HUES6 (cell line): Measurements from ENCODE around the gene GJA3.

ENCODE experiments used
- H3K27ac ChIP-seq: 2 replicates; pipeline ENCODE4 v1.7.0; 2013; ENCODE audit warnings: low read depth, mild to moderate bottlenecking, low read length, inconsistent platforms
- H3K27me3 ChIP-seq: 2 replicates; pipeline ENCODE4 v1.6.1; 2013; ENCODE audit warnings: low read length; ENCODE audit not compliant: control insufficient read depth, insufficient read depth
- H3K36me3 ChIP-seq: 2 replicates; pipeline ENCODE4 v1.6.1; 2013; ENCODE audit warnings: low read length; ENCODE audit not compliant: control insufficient read depth, insufficient read depth
- H3K4me1 ChIP-seq: 2 replicates; pipeline ENCODE4 v1.6.1; 2013; ENCODE audit warnings: low read length; ENCODE audit not compliant: control insufficient read depth, insufficient read depth
- H3K4me3 ChIP-seq: 2 replicates; pipeline ENCODE4 v1.5.1; 2013; ENCODE audit warnings: low read depth, low read length
- H3K9ac ChIP-seq: one replicate; pipeline ENCODE4 v1.6.1; 2013; ENCODE audit warnings: mild to moderate bottlenecking, low read length
- H3K9me3 ChIP-seq: 2 replicates; pipeline ENCODE4 v1.6.1; 2013; ENCODE audit warnings: low read depth, low read length; ENCODE audit not compliant: control insufficient read depth, insufficient read depth

GJA3 gene

DNA sequence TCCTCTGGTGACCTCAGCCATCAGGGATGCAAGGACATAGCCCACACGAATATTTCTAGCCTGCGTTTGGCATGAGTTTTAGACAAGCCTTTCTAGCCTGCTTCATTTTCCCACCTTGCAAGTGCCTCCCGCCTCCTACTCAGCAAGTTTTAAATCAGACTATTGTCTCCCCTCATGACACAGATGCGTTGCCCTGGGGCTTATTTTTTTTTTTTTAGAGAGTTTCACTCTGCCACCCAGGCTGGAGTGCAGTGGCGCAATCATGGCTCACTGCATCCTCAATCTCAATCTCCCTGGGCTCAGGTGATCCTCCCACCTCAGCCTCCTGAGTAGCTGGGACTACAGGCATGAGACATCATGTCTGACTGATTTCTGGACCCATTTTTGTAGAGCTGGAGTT, 17.3 kb upstream of the GJA3 start:
- Histone ChIP-seq H3K27me3 (peaks cover 26% of the 10 kb centered on the region; the same call in 1 of the 2 replicates), H3K27ac (no peak overlapping the region), H3K4me1 (peaks cover 13% of the 10 kb centered on the region), H3K4me3 (no peak overlapping the region), H3K9me3 (no peaks in the 10 kb centered on the region), H3K9ac (no peak overlapping the region), H3K36me3 (no peaks in the 10 kb centered on the region)

DNA sequence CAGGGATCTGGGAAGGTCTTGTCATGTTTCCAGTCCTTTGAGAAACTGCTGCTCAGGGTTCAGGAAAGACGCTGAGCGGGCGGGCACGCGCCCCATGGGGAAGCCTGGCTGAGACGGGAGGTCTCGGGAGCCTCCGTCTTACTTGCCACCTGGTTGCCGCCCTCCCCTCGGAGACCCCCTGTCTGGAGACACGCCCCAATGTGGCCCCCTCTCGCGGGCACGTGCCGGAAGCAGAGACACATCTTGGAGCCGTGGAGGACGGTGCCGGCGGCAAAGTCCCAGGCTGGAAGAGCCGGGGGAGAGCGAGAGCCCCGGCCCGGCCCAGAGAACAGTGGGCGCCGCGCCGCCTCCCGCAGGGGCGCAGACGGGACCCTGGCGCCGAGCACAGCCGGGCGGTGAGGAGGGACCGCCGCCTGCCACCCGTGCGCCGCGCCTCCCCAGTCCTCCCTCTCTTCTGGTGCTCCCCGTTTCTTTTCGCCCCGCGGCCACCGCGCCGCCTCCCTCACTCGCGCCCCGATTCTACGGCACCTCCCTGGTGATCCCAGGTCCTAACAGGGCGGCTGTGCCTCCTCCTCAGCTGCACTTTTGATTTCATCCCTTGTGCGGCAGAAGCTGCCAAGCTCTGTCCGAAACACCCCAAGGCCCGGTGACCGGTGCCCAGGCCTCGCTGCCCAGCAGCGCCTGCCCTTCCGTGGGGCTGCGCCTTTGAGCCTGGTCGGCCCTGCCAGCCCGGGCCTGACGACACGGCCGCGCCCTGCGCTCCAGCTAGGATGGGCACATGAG, 16.4 kb upstream of the GJA3 start:
- Histone ChIP-seq H3K4me3 (no peak overlapping the region), H3K9me3 (no peaks in the 10 kb centered on the region), H3K36me3 (no peaks in the 10 kb centered on the region), H3K27ac (no peak overlapping the region), H3K27me3 (peaks cover 28% of the 10 kb centered on the region; the same call in 1 of the 2 replicates), H3K9ac (no peak overlapping the region), H3K4me1 (peaks cover 13% of the 10 kb centered on the region)

DNA sequence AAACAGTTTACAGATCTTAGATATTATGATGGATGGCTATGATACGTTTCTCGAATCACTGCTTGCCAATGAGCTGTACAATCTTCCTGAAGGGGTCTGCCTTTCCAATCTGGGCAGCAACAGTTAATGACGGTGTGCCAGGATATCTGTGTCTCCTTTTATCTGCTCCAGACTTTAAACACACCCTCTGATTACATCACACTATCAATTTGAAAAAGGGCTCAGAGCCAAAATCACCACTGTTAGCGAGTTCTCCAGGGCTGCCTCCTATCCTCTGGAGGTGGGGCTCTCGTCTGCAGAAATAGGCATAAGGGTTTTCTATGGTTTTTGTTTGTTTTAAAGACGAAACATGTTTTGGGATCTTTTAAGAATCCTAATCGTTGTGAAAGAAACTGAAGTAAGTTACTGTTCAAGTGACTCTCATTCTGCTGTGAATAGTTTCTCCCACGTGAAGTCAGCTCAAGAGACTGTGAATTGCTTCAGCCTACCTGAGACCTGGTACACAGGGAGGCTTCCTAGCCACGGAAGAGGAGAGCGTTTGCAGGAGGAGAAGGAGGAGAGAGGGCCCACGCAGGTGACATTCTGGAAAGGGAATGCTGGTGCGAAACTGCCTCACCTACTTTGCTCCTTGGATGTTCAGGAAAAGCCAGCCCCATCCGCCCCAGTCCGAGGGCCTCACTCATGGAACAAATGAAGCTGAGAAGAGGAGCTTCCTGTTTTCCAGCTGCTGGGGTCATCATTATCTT, 15.2 kb upstream of the GJA3 start:
- no peak overlapping the region for H3K4me3 ChIP-seq
- no peak overlapping the region for H3K27ac ChIP-seq
- H3K27me3 ChIP-seq: peaks cover 28% of the 10 kb centered on the region; the same call in 1 of the 2 replicates
- no peaks in the 10 kb centered on the region for H3K36me3 ChIP-seq
- H3K4me1 ChIP-seq: peaks cover 13% of the 10 kb centered on the region
- no peaks in the 10 kb centered on the region for H3K9me3 ChIP-seq
- H3K9ac ChIP-seq: no peak overlapping the region

- peaks cover 28% of the 10 kb centered on the region; the same call in 1 of the 2 replicates for H3K27me3 ChIP-seq
- H3K4me3 ChIP-seq: no peak overlapping the region
- H3K9me3 ChIP-seq: no peaks in the 10 kb centered on the region
- no peak overlapping the region for H3K27ac ChIP-seq
- no peaks in the 10 kb centered on the region for H3K36me3 ChIP-seq
- no peak overlapping the region for H3K9ac ChIP-seq
- H3K4me1 ChIP-seq: peaks cover 13% of the 10 kb centered on the region
Observed at GRCh38 chr13:20175406-20175794, 14.5 kb upstream of the GJA3 start.

DNA sequence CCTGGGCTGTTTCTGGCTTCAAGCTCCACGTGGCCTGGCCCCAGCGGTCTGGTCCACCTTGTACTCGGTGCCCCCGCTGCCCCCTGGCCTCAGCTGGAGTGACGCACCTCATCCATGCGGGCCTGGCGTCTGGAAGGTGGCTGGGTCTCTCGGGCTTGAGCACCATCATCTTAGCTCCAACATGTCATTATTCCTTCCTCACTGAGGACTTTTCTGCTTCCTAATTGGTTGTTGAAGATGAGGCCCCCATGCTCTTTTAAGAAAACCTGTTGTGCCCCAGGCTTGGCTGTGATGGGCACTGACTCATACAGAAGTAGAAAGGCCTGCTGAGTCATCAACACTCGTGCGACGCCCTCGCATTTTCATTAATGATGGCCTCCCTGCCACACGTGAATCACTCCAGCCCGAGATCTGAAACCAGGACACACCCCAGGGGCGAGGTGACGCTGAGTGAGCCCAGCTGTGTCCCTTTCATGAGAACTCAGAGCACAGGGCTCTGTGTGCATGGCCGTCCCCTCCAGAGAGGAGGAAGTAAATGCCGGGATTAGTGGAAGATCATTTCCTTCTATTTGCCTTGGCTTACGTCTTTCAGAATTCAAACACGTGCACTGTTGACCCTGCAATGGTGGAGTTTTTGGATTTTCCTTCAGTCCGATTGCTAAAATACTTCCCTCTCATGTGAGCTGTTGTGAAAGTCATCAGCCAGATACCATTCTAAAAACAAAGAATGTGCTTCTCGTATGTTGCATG, 14.0 kb upstream of the GJA3 start:
- Histone ChIP-seq H3K9me3 (no peaks in the 10 kb centered on the region), H3K4me3 (no peak overlapping the region), H3K27me3 (peaks cover 28% of the 10 kb centered on the region; the same call in 1 of the 2 replicates), H3K36me3 (no peaks in the 10 kb centered on the region), H3K27ac (no peak overlapping the region), H3K4me1 (peaks cover 13% of the 10 kb centered on the region), H3K9ac (no peak overlapping the region)

- peaks cover 13% of the 10 kb centered on the region for H3K4me1 ChIP-seq
- no peaks in the 10 kb centered on the region for H3K9me3 ChIP-seq
- H3K4me3 ChIP-seq: no peak overlapping the region
- H3K27ac ChIP-seq: no peak overlapping the region
- no peak overlapping the region for H3K9ac ChIP-seq
- H3K27me3 ChIP-seq: peaks cover 28% of the 10 kb centered on the region; the same call in 1 of the 2 replicates
- H3K36me3 ChIP-seq: no peaks in the 10 kb centered on the region
Observed at GRCh38 chr13:20173116-20173746, 12.4 kb upstream of the GJA3 start.

- Histone ChIP-seq H3K36me3 (no peaks in the 10 kb centered on the region), H3K27me3 (peaks cover 27% of the 10 kb centered on the region; the same call in 1 of the 2 replicates), H3K27ac (no peak overlapping the region), H3K9ac (no peak overlapping the region), H3K9me3 (no peaks in the 10 kb centered on the region), H3K4me3 (no peak overlapping the region), H3K4me1 (peaks cover 13% of the 10 kb centered on the region)
Observed at GRCh38 chr13:20171364-20171763, 10.5 kb upstream of the GJA3 start.

DNA sequence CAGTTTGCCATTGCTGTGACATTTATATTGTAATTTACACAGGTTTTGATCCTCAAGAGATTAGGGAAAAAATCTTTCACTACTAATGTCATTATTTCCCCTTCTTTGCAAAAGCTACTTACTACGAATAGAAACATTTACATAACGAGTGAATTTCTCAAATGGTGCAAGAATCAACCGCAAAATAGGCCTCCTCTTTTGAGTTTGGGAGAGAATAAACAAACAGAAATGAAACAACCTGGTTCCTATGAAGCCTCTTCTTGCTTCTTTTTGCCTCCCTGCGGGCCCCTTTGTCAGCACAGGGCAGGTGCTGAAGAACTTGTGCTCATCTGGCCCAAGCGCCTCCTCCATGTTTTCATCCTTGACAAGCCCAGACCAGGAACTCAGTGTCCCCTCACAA, 10.1 kb upstream of the GJA3 start:
- Histone ChIP-seq H3K36me3 (no peaks in the 10 kb centered on the region), H3K9me3 (no peaks in the 10 kb centered on the region), H3K4me3 (no peak overlapping the region), H3K27ac (no peak overlapping the region), H3K4me1 (peaks cover 13% of the 10 kb centered on the region), H3K27me3 (peaks cover 29% of the 10 kb centered on the region; the same call in 1 of the 2 replicates), H3K9ac (no peak overlapping the region)

- peaks cover 16% of the 10 kb centered on the region; the same call in 1 of the 2 replicates for H3K27me3 ChIP-seq
- no peak overlapping the region for H3K9ac ChIP-seq
- no peaks in the 10 kb centered on the region for H3K4me1 ChIP-seq
- H3K9me3 ChIP-seq: no peaks in the 10 kb centered on the region
- no peaks in the 10 kb centered on the region for H3K36me3 ChIP-seq
- H3K4me3 ChIP-seq: no peak overlapping the region
- no peak overlapping the region for H3K27ac ChIP-seq
Observed at GRCh38 chr13:20168396-20168795, 7.5 kb upstream of the GJA3 start.

GRCh38 chr13:20165417-20166257, 4.8 kb upstream of the GJA3 start:
- peaks cover 38% of the 10 kb centered on the region for H3K27me3 ChIP-seq
- no peak overlapping the region for H3K4me3 ChIP-seq
- H3K36me3 ChIP-seq: no peaks in the 10 kb centered on the region
- H3K4me1 ChIP-seq: peaks cover 5% of the 10 kb centered on the region; the same call in 1 of the 2 replicates
- no peak overlapping the region for H3K9ac ChIP-seq
- H3K9me3 ChIP-seq: no peaks in the 10 kb centered on the region
- H3K27ac ChIP-seq: no peak overlapping the region
